ENCODE measurements around the gene SCIN. TPM values are rescaled to one million over a fixed set of nuclear protein-coding genes. Genes with fewer than 3 reads are reported as not detected.

The SCIN gene
- total and polyA plus RNA-seq, 2 donors (not counting 1 experiment from before 2014, with no cell fraction given) = 0.49 to 0.97 TPM

DNA sequence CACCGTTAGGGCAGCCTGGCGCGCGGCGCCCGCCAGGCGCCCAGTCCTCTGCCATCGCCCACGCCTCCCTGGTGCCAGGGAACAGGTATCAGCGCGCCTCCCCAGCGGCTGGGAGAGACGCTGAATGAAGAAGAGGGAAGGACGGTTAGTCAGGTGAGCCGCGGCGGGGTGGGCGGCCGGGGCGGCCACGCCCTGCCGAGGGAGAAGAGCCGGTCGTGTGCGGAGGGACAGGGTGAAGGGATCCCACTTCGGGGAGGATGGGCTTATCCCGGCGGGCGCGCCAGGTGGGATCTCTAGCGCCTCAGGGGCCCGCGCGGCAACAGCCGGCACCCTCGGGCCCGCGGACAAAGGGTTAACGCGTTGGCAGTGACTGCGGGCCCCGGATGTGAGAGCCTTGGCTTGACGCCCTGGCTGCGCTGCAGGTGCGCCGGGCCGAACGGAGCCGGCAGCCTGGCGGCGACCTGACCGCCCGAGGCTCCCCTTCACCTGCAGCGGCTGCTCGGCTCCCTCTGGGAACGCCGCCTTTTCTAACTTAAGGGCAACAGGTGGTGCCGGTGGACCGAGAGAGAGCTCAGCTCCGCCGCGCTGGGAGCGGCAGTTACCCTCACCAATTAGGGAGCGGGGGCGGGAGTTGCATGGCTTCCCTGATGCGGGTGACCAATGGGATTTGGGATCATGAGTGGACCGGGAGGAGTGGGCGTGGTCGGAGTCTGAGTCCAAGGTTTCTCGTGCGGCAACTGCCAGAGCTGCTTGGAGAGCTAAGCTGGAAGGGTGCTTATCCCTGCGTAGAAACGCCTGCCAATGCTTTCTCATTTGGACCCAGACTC, 116.6 kb downstream of the SCIN start, which contains the start of gene ARL4A:
Gene ARL4A, plus strand, starts transcription at position 743 of the 827 bp plus-strand sequence. CDS start 622 bp downstream, outside the sequence.
- Mint-ChIP-seq H3K27ac (peak within 1 kb of the TSS; percentile 98), H3K27me3 (no peaks in the 10 kb centered on the region), H3K4me3 (peak within 1 kb of the TSS; percentile 99), H3K9me3 (ENCODE audit: insufficient read depth) (no peaks in the 10 kb centered on the region), H3K4me1 (peaks cover 55% of the 10 kb centered on the region)
- peak within 1 kb of the TSS; percentile 70 for H3K4me2 ChIP-seq (replicated peaks; ENCODE audit: low read depth, low read length, poor library complexity, severe bottlenecking)
- H4K20me1 ChIP-seq (ENCODE audit: control insufficient read depth, insufficient read depth, low read length, poor library complexity, severe bottlenecking) = peaks cover 7% of the 10 kb centered on the region
- ATAC-seq (ENCODE audit: low read depth) = peak; percentile 61
- peaks cover 22 to 24% of the 10 kb centered on the region in 2 donors for H3K4me1 ChIP-seq (ENCODE audit: control insufficient read depth in 2 of 2, insufficient read depth in 2 of 2, low read length in 2 of 2)
- H3K27ac ChIP-seq (ENCODE audit: low read length in 2 of 2) = peak within 1 kb of the TSS; percentile 99 to 100
- peak within 1 kb of the TSS; percentile 71 for H2AFZ ChIP-seq (ENCODE audit: insufficient read depth, low read depth, low read length, poor library complexity, severe bottlenecking)
- H3K9ac ChIP-seq (ENCODE audit: low read length) = peak within 1 kb of the TSS; percentile 98
- H3K27me3 ChIP-seq (replicated peaks in 1 of 4; ENCODE audit: control extremely low read depth in 1 of 4, control insufficient read depth in 3 of 4, insufficient read depth in 4 of 4, low read length in 3 of 4) = no peaks in the 10 kb centered on the region
- peaks cover 0 to 1% of the 10 kb centered on the region in 2 experiments for H3K36me3 ChIP-seq (replicated peaks in 1 of 2; ENCODE audit: control extremely low read depth in 1 of 2, control insufficient read depth in 1 of 2, extremely low read depth in 1 of 2, insufficient read depth in 2 of 2, low read length in 1 of 2)
- peaks cover 31% of the 10 kb centered on the region for H3K79me2 ChIP-seq (ENCODE audit: control insufficient read depth, insufficient read depth, low read length)
- TF ChIP-seq EZH2 (IDR thresholded peaks at IDR 0.05; ENCODE audit: borderline replicate concordance, insufficient read depth, low read depth, low read length, poor library complexity, severe bottlenecking) = no peak
- TF ChIP-seq, protein P1, sequence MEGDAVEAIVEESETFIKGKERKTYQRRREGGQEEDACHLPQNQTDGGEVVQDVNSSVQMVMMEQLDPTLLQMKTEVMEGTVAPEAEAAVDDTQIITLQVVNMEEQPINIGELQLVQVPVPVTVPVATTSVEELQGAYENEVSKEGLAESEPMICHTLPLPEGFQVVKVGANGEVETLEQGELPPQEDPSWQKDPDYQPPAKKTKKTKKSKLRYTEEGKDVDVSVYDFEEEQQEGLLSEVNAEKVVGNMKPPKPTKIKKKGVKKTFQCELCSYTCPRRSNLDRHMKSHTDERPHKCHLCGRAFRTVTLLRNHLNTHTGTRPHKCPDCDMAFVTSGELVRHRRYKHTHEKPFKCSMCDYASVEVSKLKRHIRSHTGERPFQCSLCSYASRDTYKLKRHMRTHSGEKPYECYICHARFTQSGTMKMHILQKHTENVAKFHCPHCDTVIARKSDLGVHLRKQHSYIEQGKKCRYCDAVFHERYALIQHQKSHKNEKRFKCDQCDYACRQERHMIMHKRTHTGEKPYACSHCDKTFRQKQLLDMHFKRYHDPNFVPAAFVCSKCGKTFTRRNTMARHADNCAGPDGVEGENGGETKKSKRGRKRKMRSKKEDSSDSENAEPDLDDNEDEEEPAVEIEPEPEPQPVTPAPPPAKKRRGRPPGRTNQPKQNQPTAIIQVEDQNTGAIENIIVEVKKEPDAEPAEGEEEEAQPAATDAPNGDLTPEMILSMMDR (IDR thresholded peaks at IDR 0.05) = peak; percentile 64
- DNase-seq = peak; percentile 91
- WGBS (ENCODE audit: insufficient coverage) = 1% methylated on average over 70 of the region's 73 CpGs
- CTCF ChIA-PET = interaction anchor here (0.6 to 2.3 kb wide), 15 partner anchors 9 to 575 kb away, joined by 3 to 15 read pairs (median 6); partner anchors contain the start of gene TMEM106B
- POLR2A ChIA-PET = interaction anchor here (0.9 kb wide), 1 partner anchor 49 kb away, joined by 3 read pairs; no protein-coding TSS in a partner anchor
- intact Hi-C loops (cut with micrococcal nuclease) = loop anchor here (1.0 to 10.0 kb wide), 7 partner anchors 48 to 576 kb away; partner anchors contain the start of gene TMEM106B
- H3K9me3 ChIP-seq (ENCODE audit: control extremely low read depth in 1 of 3, control insufficient read depth in 2 of 3, insufficient read depth in 1 of 3, low read length in 2 of 3) = peaks cover 0 to 8% (median 0%) of the 10 kb centered on the region in 3 donors
- H3K4me3 ChIP-seq (ENCODE audit: control extremely low read depth in 1 of 5, extremely low read depth in 1 of 5, insufficient read depth in 1 of 5, low read depth in 2 of 5, low read length in 4 of 5) = peak within 1 kb of the TSS; percentile 57 to 98 (median 91)
